GM12891 (cell line): ENCODE results near the gene NNAT.

ENCODE experiments used
- DNase-seq: peaks from one replicate; pipeline ENCODE4 v3.0.0; 2011; ENCODE audit warnings: low spot score; ENCODE audit not compliant: insufficient read length
- FAIRE-seq: peaks from 2 replicates; lab custom pipeline; 2011; peaks lifted over from hg19 to GRCh38; lab: Jason Lieb, UNC
- PAX5 ChIP-seq: IDR thresholded peaks from 2 replicates; pipeline ENCODE4 v1.6.1; 2011; ENCODE audit warnings: low read length, moderate library complexity, mild to moderate bottlenecking; ENCODE audit not compliant: insufficient read depth, severe bottlenecking
- POLR2A ChIP-seq: IDR thresholded peaks from 2 replicates; pipeline ENCODE4 v1.6.1; 2011; ENCODE audit warnings: low read depth, low read length, control low read depth
- POLR2AphosphoS5 ChIP-seq: IDR thresholded peaks from 2 replicates; pipeline ENCODE4 v1.6.1; 2011; ENCODE audit warnings: low read depth, low read length, control low read depth
- POU2F2 ChIP-seq: IDR thresholded peaks from 2 replicates; pipeline ENCODE4 v1.6.1; 2011; ENCODE audit warnings: low read depth, mild to moderate bottlenecking, control low read depth, low read length, moderate library complexity
- SPI1 ChIP-seq: IDR thresholded peaks from 2 replicates; pipeline ENCODE4 v1.6.1; 2011; ENCODE audit warnings: low read depth, low read length, control low read depth
- TAF1 ChIP-seq: IDR thresholded peaks from 2 replicates; pipeline ENCODE4 v1.6.1; 2011; ENCODE audit warnings: low read depth, low read length, control low read depth

NNAT gene

GRCh38 chr20:37523911-37524700 is 3.1 kb downstream of the NNAT start:
- FAIRE-seq (no peak), DNase-seq (no peak)
- no peak for TF ChIP-seq TAF1
- TF ChIP-seq PAX5 = no peak
- no peak for TF ChIP-seq POU2F2
- no peak for TF ChIP-seq POLR2AphosphoS5
- no peak for TF ChIP-seq SPI1
- no peak for TF ChIP-seq POLR2A

- TF ChIP-seq POLR2AphosphoS5 (no peak), TAF1 (no peak), PAX5 (no peak), POLR2A (no peak), SPI1 (no peak)
- DNase-seq (no peak), FAIRE-seq (no peak)
Measured at GRCh38 chr20:37524859-37525708, 4.0 kb downstream of the NNAT start.

- TF ChIP-seq POLR2A = no peak
- TF ChIP-seq TAF1 = no peak
- no peak for TF ChIP-seq POLR2AphosphoS5
- no peak for TF ChIP-seq PAX5
- TF ChIP-seq POU2F2 = no peak
- FAIRE-seq = no peak
- DNase-seq = no peak
Measured at GRCh38 chr20:37525810-37526209, 4.8 kb downstream of the NNAT start.

GRCh38 chr20:37526238-37526838 is 5.3 kb downstream of the NNAT start:
- TF ChIP-seq SPI1 (peak; percentile 57), PAX5 (no peak)
- no peak for FAIRE-seq
- no peak for DNase-seq

- TF ChIP-seq POLR2AphosphoS5 = no peak
- TF ChIP-seq TAF1 = no peak
- TF ChIP-seq POU2F2 = no peak
- TF ChIP-seq POLR2A = no peak
- no peak for TF ChIP-seq SPI1
- TF ChIP-seq PAX5 = no peak
- FAIRE-seq (no peak), DNase-seq (no peak)
Measured at GRCh38 chr20:37526839-37527637, 6.0 kb downstream of the NNAT start.

- TF ChIP-seq POU2F2 (peak; percentile 100), SPI1 (no peak), POLR2A (peak; percentile 92), POLR2AphosphoS5 (peak; percentile 95), TAF1 (peak; percentile 79)
- peak; percentile 95 for DNase-seq
- FAIRE-seq = peak; percentile 93
Measured at GRCh38 chr20:37527638-37528445, 6.8 kb downstream of the NNAT start, which contains the start of gene BLCAP. BLCAP (minus strand) TSS chr20:37527876; CDS start chr20:37519174, 8,702 bp downstream.

GRCh38 chr20:37528446-37529213 is 7.6 kb downstream of the NNAT start:
- TF ChIP-seq SPI1 (no peak), PAX5 (no peak), TAF1 (no peak), POU2F2 (no peak), POLR2A (no peak), POLR2AphosphoS5 (no peak)
- DNase-seq (no peak), FAIRE-seq (no peak)
